ENCODE data around the gene CD101. TPM values are rescaled to one million over a fixed set of nuclear protein-coding genes. Genes with fewer than 3 reads are reported as not detected.

Gene CD101
- total RNA-seq, 1 experiment from 2014 or later = 1.8 TPM

DNA sequence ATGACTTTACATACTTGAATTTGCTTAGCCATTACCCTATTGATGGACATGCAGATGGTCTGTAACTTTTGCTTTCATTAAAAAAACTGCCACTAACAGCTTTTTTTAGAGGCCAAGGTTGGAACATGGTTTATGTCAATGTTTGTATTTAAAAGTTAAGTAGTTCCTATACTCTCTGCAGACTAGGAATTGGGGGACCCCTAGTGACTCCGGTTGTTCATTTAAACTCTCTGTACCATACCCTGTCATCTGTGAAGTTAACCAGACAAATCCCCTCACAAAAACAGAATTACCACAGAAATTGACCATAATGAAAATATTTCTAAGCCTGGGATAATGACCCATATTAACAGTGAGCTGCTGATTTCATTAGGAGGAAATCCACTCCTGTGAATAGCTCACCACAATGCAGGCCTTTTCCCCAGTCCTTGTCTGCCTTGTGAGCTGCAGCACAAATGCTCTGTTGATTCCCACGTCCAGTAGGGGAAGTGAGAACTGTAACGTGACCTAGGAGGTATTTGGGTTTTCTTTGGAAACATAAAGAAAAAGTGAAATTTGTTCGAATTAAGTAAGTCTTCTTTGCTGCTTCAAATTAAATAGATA, 30.2 kb upstream of the CD101 start:
- H2BK120ac ChIP-seq (ENCODE audit: low read depth, low read length, poor library complexity, severe bottlenecking) = no peak overlapping the region
- no peaks in the 10 kb centered on the region for H3K23me2 ChIP-seq (ENCODE audit: insufficient read length, low read depth, low read length, poor library complexity, severe bottlenecking)
- peaks cover 16% of the 10 kb centered on the region for H3K9me3 ChIP-seq (ENCODE audit: control insufficient read depth, low read depth, low read length)
- no peak overlapping the region for H3K4me3 Mint-ChIP-seq
- H3K36me3 Mint-ChIP-seq (ENCODE audit: insufficient read depth in 1 of 3, low read depth in 3 of 3) = peaks cover 51 to 59% (median 55%) of the 10 kb centered on the region in 3 experiments
- H3K27ac Mint-ChIP-seq = no peak overlapping the region; a peak in 1 of 7 replicates
- H3K56ac ChIP-seq (ENCODE audit: insufficient read length, low read depth, low read length) = no peak overlapping the region
- H3K4me1 Mint-ChIP-seq = peaks cover 0 to 4% of the 10 kb centered on the region in 2 experiments; a peak in 1 of 4 replicates
- no CpG with 5 or more reads among the region's 4 CpGs for WGBS (ENCODE audit: extremely low coverage, insufficient read length, low lambda C conversion rate)
- no peak overlapping the region for H3K9ac ChIP-seq (ENCODE audit: extremely low read depth, insufficient read length, low read length)
- no peaks in the 10 kb centered on the region for H4K20me1 ChIP-seq (ENCODE audit: control insufficient read depth, insufficient read depth, insufficient read length)
- no peak overlapping the region for H2BK20ac ChIP-seq (ENCODE audit: low read depth, low read length, poor library complexity, severe bottlenecking)
- no peaks in the 10 kb centered on the region for H3K79me2 ChIP-seq (ENCODE audit: insufficient read depth, low read length)
- H2AK5ac ChIP-seq (ENCODE audit: insufficient read length, low read length) = no peak overlapping the region
- no peak overlapping the region for H3K23ac ChIP-seq (ENCODE audit: insufficient read length, low read depth, low read length)
- no peaks in the 10 kb centered on the region for H3K4me1 ChIP-seq (ENCODE audit: insufficient read depth, low read length)
- H3K4ac ChIP-seq (ENCODE audit: low read depth, low read length) = no peak overlapping the region
- no peak overlapping the region for H2BK12ac ChIP-seq (ENCODE audit: insufficient read length, low read depth, low read length)
- no peaks in the 10 kb centered on the region for H3K27me3 Mint-ChIP-seq (ENCODE audit: low read depth)
- no peak overlapping the region for H3K14ac ChIP-seq (ENCODE audit: insufficient read depth, low read length)
- H3K27me3 ChIP-seq (ENCODE audit: insufficient read depth, low read length) = no peaks in the 10 kb centered on the region
- no peak overlapping the region for H2AFZ ChIP-seq (ENCODE audit: low read length)
- H2BK5ac ChIP-seq (ENCODE audit: insufficient read length, low read length) = no peak overlapping the region
- peaks cover 33 to 34% of the 10 kb centered on the region in 2 experiments for H3K9me3 Mint-ChIP-seq
- no peak overlapping the region for H3K18ac ChIP-seq (ENCODE audit: insufficient read length, low read depth, low read length)
- H4K91ac ChIP-seq (ENCODE audit: insufficient read length, low read depth, low read length) = no peak overlapping the region
- H3K27ac ChIP-seq (ENCODE audit: insufficient read length, low read depth, low read length) = no peak overlapping the region
- no peak overlapping the region for H3K4me2 ChIP-seq (ENCODE audit: insufficient read depth, insufficient read length, low read length)
- H4K8ac ChIP-seq (replicated peaks; ENCODE audit: insufficient read length, low read depth, low read length) = no peak overlapping the region
- no peak for DNase-seq
- TF ChIP-seq, protein P1, sequence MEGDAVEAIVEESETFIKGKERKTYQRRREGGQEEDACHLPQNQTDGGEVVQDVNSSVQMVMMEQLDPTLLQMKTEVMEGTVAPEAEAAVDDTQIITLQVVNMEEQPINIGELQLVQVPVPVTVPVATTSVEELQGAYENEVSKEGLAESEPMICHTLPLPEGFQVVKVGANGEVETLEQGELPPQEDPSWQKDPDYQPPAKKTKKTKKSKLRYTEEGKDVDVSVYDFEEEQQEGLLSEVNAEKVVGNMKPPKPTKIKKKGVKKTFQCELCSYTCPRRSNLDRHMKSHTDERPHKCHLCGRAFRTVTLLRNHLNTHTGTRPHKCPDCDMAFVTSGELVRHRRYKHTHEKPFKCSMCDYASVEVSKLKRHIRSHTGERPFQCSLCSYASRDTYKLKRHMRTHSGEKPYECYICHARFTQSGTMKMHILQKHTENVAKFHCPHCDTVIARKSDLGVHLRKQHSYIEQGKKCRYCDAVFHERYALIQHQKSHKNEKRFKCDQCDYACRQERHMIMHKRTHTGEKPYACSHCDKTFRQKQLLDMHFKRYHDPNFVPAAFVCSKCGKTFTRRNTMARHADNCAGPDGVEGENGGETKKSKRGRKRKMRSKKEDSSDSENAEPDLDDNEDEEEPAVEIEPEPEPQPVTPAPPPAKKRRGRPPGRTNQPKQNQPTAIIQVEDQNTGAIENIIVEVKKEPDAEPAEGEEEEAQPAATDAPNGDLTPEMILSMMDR (conservative IDR thresholded peaks at IDR 0.05) = no peak
- no peak overlapping the region for H3T11ph ChIP-seq (ENCODE audit: low read length)
- no peaks in the 10 kb centered on the region for H3K79me1 ChIP-seq (ENCODE audit: insufficient read depth, low read depth, low read length, poor library complexity, severe bottlenecking)
- no peak overlapping the region for H4K5ac ChIP-seq (ENCODE audit: insufficient read length, low read depth, low read length)
- H2BK15ac ChIP-seq (ENCODE audit: low read depth, low read length) = no peak overlapping the region

Measured in H9 (cell line).